ENCODE measurements around the gene TBC1D22A. TPM values are rescaled to one million over a fixed set of nuclear protein-coding genes. Genes with fewer than 3 reads are reported as not detected.

Gene TBC1D22A
- total RNA-seq, 1 experiment from 2014 or later: 27.6 TPM

- Mint-ChIP-seq H3K9me3 (ENCODE audit: low read depth, unreplicated experiment) (no peaks in the 10 kb centered on the region), H3K27ac (ENCODE audit: unreplicated experiment) (no peak overlapping the region), H3K36me3 (ENCODE audit: insufficient read depth, unreplicated experiment) (peaks cover 13% of the 10 kb centered on the region), H3K4me1 (ENCODE audit: low read depth, unreplicated experiment) (no peaks in the 10 kb centered on the region), H3K4me3 (ENCODE audit: low read depth, unreplicated experiment) (no peak overlapping the region), H3K27me3 (ENCODE audit: unreplicated experiment) (no peaks in the 10 kb centered on the region)
- BruUV-seq (replicated peaks): no TSS peak
- DNase-seq: no peak
- CTCF ChIA-PET: interaction anchor here (1.2 kb wide), 1 partner anchor 14 kb away, joined by 4 read pairs; no protein-coding TSS in a partner anchor
- no peak for TF ChIP-seq CTCF (IDR thresholded peaks at IDR 0.05; ENCODE audit: unreplicated experiment)
- intact Hi-C loops (cut with micrococcal nuclease; ENCODE audit: unreplicated experiment): no loop called here
Observed at GRCh38 chr22:46846832-46847355, 84.4 kb downstream of the TBC1D22A start.

- no peaks in the 10 kb centered on the region for H3K27me3 Mint-ChIP-seq (ENCODE audit: unreplicated experiment)
- intact Hi-C loops (cut with micrococcal nuclease; ENCODE audit: unreplicated experiment): no loop called here
- H3K4me3 Mint-ChIP-seq (ENCODE audit: low read depth, unreplicated experiment): no peak overlapping the region
- no TSS peak for BruUV-seq (replicated peaks)
- H3K4me1 Mint-ChIP-seq (ENCODE audit: low read depth, unreplicated experiment): no peaks in the 10 kb centered on the region
- no peak for DNase-seq
- CTCF ChIA-PET: no interaction called here
- H3K27ac Mint-ChIP-seq (ENCODE audit: unreplicated experiment): no peak overlapping the region
- no peak for TF ChIP-seq CTCF (IDR thresholded peaks at IDR 0.05; ENCODE audit: unreplicated experiment)
- peaks cover 13% of the 10 kb centered on the region for H3K36me3 Mint-ChIP-seq (ENCODE audit: insufficient read depth, unreplicated experiment)
- no peaks in the 10 kb centered on the region for H3K9me3 Mint-ChIP-seq (ENCODE audit: low read depth, unreplicated experiment)
Observed at GRCh38 chr22:46848197-46848596, 85.7 kb downstream of the TBC1D22A start.

- no TSS peak for BruUV-seq (replicated peaks)
- no peaks in the 10 kb centered on the region for H3K27me3 Mint-ChIP-seq (ENCODE audit: unreplicated experiment)
- no peaks in the 10 kb centered on the region for H3K9me3 Mint-ChIP-seq (ENCODE audit: low read depth, unreplicated experiment)
- H3K36me3 Mint-ChIP-seq (ENCODE audit: insufficient read depth, unreplicated experiment): peaks cover 15% of the 10 kb centered on the region
- no peak for TF ChIP-seq CTCF (IDR thresholded peaks at IDR 0.05; ENCODE audit: unreplicated experiment)
- intact Hi-C loops (cut with micrococcal nuclease; ENCODE audit: unreplicated experiment): no loop called here
- CTCF ChIA-PET: no interaction called here
- H3K4me1 Mint-ChIP-seq (ENCODE audit: low read depth, unreplicated experiment): no peaks in the 10 kb centered on the region
- H3K4me3 Mint-ChIP-seq (ENCODE audit: low read depth, unreplicated experiment): no peak overlapping the region
- DNase-seq: no peak
- no peak overlapping the region for H3K27ac Mint-ChIP-seq (ENCODE audit: unreplicated experiment)
Observed at GRCh38 chr22:46849101-46849500, 86.7 kb downstream of the TBC1D22A start.

- DNase-seq: no peak
- BruUV-seq (replicated peaks): no TSS peak
- TF ChIP-seq CTCF (IDR thresholded peaks at IDR 0.05; ENCODE audit: unreplicated experiment): no peak
- intact Hi-C loops (cut with micrococcal nuclease; ENCODE audit: unreplicated experiment): no loop called here
- H3K4me1 Mint-ChIP-seq (ENCODE audit: low read depth, unreplicated experiment): no peaks in the 10 kb centered on the region
- H3K27me3 Mint-ChIP-seq (ENCODE audit: unreplicated experiment): no peaks in the 10 kb centered on the region
- H3K9me3 Mint-ChIP-seq (ENCODE audit: low read depth, unreplicated experiment): no peaks in the 10 kb centered on the region
- CTCF ChIA-PET: no interaction called here
- H3K27ac Mint-ChIP-seq (ENCODE audit: unreplicated experiment): no peak overlapping the region
- H3K4me3 Mint-ChIP-seq (ENCODE audit: low read depth, unreplicated experiment): no peak overlapping the region
- peaks cover 18% of the 10 kb centered on the region for H3K36me3 Mint-ChIP-seq (ENCODE audit: insufficient read depth, unreplicated experiment)
Observed at GRCh38 chr22:46849951-46850350, 87.5 kb downstream of the TBC1D22A start.
